ENCODE results near the gene SND1.
A peak's percentile ranks its signal among the peaks of the same experiment; 100 is the strongest.

The SND1 gene

DNA sequence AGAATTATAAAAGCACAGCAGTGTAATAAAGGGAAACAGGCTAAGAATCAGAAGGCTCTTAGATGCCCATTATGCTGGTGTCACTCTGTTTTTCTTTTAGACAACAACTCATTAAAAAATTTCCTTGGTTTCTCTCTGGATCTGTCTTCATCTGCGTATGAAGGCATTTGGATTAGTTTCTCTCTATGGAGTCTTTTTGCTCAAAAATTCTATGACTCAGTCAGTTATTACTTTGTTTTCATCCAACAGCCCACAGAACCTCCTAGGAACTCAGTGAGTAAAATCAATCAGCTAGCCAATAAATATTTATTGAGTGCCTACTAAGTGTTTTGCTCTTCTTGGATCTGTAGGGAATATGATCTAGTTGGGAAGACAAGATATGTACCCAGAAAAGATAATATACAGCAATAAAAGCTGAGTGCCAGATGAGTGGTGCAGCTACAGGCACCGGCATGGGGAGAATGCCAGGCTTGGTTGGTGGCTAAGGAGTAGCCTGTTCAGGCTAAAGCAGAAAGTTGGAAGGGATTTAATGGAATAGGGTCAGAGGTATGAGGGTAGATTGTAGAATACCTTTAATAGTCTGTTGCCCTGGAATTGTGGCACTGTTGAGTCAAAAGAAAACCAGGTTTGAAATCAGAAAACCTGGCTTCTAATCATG lies 223.1 kb downstream of the SND1 start:
- DNase-seq, result no peak

GRCh38 chr7:127876393-127876792 lies 224.4 kb downstream of the SND1 start:
- DNase-seq, result no peak

DNA sequence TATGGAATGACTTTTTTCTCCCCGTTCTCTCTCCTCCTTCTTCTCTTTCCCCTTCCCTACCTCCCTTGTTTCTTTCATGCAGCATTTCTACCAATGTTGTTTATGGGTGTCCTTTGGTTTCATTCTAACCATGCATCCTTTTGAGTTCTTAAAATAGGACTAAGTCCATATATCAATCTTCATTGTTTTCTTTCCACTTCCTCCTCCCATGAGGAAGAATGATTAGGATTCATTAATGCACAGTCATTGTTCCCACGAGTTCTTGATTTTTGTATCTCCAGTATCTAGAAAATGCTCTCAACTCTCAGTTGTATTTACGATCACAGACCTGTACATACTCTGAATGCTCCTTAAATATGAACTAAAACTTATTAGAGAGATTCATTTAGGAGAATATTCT lies 226.0 kb downstream of the SND1 start:
- DNase-seq, result no peak

GRCh38 chr7:127878791-127879190 lies 226.8 kb downstream of the SND1 start:
- DNase-seq, result no peak

- no peak for DNase-seq
These were observed 227.4 kb downstream of the SND1 start for GRCh38 chr7:127879436-127879835.

- DNase-seq, result no peak
These were observed 227.9 kb downstream of the SND1 start for GRCh38 chr7:127879942-127880341.

DNA sequence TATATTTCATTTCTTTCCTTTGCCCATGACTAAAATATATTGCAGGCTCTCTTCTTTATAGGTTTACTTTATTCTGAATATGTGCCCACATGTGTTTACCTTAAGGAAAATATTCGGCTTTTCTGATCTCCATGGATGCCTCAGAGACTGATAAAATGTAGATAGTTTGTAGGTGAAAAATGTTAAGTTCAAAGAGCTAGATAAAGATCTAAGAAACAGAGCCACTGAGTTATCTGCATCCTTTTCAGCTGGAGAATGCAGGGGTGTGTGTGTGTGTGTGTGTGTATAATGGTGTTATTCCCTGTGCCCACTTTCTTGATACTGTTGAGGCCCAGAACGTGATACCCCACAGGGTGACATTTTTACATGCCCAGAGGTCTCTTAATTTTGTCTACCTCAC lies 228.5 kb downstream of the SND1 start:
- DNase-seq, result no peak

GRCh38 chr7:127881564-127881963 lies 229.6 kb downstream of the SND1 start:
- DNase-seq, result no peak

DNA sequence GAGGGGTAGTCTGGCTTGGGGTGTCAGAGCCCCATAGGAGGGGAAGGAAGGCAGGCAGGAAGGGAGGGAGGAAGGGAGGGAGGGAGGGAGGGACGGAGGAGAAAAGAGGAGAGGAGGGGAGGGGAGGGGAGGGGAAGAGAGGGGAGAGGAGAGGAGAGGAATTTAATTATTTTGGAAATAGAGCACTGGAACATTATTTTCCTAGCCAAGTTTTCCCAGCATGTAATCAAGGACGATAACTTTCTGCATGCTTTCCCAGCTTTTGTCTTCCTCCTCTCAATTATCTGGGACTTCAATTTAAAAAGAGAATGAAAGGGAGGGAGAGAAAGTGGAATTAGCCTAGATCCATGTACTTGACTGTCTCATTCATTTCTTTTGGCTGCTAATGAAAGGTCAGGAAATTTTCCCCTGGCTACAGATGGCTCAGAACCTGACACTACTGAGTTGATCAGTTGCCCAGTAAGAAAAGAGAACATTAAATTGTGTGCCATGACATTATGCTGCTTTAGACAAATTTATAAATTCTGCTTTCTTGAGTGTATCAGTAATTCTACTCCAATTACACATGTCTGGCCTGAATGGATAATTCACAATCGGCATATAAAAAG lies 230.4 kb downstream of the SND1 start:
- peak; percentile 26 to 54 for DNase-seq

- DNase-seq, result peak in 1 of 2 experiments; percentile 45
These were observed 232.1 kb downstream of the SND1 start for GRCh38 chr7:127884066-127884559.

GRCh38 chr7:127885222-127885772 lies 233.3 kb downstream of the SND1 start:
- DNase-seq, result no peak

DNA sequence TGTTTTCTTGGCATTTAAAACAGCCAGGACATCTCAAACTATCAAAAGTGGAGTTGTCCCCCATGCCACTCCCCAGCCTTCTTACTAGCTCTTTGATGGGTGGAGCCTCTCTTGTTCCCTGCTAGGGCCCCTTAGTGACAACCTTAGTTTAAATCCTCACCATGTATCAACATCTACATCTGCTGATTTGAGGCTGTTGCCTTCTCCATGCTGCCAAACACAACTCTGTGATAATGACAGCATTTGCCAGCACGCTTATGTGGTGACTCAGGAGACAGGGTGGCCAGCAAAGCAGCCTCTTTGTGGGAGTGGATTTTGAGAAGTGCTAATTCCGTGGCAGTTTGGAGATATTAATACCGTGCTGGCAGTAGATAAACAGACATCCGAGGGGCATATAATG lies 233.8 kb downstream of the SND1 start:
- DNase-seq, result peak; percentile 39 to 75

GRCh38 chr7:127886248-127886647 lies 234.3 kb downstream of the SND1 start:
- peak in 1 of 2 experiments; percentile 58 for DNase-seq

- DNase-seq, result no peak
These were observed 235.1 kb downstream of the SND1 start for GRCh38 chr7:127887096-127887495.

DNA sequence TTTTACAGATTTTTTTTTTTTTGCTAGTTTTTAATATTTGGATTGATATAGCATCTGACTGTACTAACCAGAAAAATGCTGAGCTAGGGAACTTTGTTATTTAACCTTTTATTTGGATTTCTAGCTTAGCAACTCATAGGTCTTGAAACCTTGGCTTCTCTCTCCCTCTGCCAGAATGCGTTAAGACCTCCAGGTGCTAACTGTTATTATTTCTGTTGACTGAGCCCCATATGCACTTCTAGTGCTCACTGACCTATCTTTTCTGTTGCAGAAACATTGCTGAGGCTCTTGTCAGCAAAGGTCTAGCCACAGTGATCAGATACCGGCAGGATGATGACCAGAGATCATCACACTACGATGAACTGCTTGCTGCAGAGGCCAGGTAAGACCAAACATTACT lies 235.6 kb downstream of the SND1 start:
- DNase-seq, result no peak

DNA sequence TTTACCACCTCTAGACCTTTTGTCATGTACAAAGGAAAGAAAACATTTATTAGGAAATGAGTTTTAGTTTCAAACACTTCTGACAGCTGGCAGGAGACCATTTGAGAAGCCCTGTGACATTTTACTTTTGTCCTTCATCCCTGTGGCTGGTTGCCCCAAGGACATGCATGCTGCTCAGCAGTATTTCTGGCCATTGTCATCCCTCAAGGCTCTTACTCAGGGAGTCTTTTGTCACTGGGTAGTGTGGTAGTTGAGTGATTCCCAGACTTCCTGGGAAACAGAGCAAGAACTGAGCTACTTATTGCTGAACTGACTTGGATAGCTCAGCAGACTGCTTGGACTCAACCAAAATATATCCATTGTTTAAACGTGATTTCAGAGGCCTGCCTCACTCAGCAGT lies 236.4 kb downstream of the SND1 start:
- no peak for DNase-seq

DNA sequence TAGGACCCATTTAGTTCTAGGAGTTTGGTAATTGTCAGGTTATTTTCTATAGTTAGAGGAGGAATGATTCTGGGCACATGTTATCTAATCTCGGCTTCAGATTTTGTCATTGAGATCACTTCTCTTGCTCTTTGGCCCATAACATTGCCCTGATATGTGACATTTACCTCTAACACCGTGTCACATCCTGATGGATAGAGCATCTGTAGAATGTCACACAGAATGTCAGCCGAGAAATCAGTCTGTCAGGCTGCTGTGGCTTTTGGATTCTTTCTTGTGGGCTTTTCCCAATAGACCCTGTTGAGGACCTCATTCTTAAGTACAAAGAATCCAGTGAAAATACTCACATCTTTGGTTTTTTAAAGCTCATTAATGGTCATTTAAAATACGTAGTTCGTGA lies 236.8 kb downstream of the SND1 start:
- DNase-seq, result no peak

DNA sequence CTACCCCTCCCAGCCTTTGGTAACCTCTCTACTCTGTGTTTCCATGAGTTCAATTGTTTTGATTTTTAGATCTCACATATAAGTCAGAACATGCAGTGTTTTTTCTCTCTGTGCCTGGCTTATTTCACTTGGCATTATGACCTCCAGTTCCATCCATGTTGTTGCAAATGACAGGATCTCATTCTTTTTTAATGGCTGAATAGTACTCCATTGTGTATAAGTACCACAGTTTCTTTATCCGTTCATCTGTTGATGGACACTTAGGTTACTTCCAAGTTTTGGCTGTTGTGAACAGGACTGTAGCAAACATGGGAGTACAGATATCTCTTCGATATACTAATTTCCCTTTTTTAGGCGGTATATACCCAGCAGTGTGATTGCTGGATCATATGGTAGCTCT lies 237.7 kb downstream of the SND1 start:
- DNase-seq, result no peak

- DNase-seq, result no peak
These were observed 238.7 kb downstream of the SND1 start for GRCh38 chr7:127890726-127891125.

GRCh38 chr7:127891144-127891543 lies 239.2 kb downstream of the SND1 start:
- DNase-seq, result no peak

DNA sequence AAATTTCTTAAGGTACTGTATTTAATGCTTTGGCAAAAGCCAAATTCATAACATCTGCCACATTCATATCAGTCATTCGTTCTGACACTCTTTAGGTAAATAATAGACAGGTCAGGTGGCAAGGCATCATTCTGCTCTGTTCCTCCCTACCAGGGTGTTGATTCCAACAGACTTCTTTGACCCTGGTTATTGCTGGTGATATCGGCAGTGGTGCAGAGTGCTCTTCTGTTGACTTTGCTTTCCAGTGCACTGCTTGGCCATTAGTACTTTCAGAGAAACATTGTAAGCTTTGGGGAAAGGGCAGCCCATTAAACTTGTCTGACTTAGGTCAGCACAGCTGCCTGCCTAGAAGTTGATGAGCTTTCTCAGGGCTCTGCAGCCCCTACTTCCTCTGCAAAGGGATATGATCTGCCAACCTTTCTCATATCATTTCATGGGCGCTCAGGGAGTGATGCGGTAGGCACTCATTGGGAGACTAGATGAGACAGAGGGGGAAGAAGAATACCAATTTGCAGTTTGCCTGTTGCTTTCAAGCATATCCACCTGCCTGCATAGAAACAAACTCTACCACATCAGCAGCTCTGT lies 240.0 kb downstream of the SND1 start:
- DNase-seq, result no peak

DNA sequence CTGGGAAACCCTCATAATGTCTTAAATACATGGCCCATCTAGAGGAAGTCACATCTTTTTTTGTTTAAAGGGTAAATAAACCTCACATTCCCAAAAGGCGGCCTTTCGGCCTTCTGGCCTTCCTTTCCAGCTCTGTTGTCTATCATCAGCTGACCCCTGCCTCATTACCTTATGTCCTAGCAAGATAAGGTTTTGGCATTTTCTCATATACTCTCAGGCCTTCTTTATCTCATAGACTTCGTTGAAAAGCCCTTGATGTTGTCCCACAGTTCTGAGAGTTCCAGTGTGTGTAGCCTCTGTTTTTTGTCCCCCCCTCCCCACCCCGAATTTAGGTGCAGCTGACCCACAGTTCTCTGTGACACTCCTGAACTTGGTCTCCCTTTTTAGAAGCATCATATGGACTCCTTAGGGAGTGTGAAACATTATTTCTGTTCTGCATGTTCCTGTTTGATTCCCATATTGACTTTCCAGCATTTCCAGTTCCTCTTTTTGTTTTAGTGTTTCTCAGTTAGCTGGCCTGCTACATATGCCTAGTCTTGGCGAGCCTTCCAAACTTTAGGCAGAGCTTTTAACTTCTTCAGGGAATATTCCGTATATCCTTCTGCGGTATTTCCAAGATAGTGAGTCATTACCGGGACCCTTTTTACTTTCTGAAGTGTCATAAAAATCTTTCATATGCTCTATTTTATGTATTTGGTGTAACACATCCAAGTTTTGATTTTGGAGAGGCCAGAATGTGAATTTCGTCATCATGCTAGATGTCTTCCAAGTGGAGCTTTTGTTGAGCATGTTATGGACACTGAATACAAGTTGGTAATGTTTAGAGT lies 240.7 kb downstream of the SND1 start:
- DNase-seq, result peak in 1 of 2 experiments; percentile 11

- DNase-seq, result no peak
These were observed 241.6 kb downstream of the SND1 start for GRCh38 chr7:127893547-127893946.

Data from NCI-H446 (cell line).